ENCODE measurements around the gene ZNF587.
"Not testable (repeated sequence)": the region's sequence is repeated elsewhere in the genome, so short reads cannot be mapped to it uniquely, and the experiment has no call there.

- not testable (repeated sequence) for TF ChIP-seq POLR2AphosphoS5 (IDR thresholded peaks at IDR 0.05; ENCODE audit: insufficient read depth in 1 of 2, low read depth in 1 of 2); CTCF (IDR thresholded peaks at IDR 0.05); POLR2A (IDR thresholded peaks at IDR 0.05)
These were observed 12.7 kb upstream of the ZNF587 start for GRCh38 chr19:57836991-57837390.
